Stimulated activated naive CD4-positive, alpha-beta T cell (primary cell): ENCODE results near the gene CRIP2.

Experiments used
- DNase-seq, 6 experiments: peaks; one replicate each; lab custom pipeline; 2025; lab: John Stamatoyannopoulos, UW

Gene CRIP2

GRCh38 chr14:105527826-105528585, 53.4 kb downstream of the CRIP2 start:
- peak; percentile 53 to 79 (median 70) for DNase-seq

GRCh38 chr14:105528586-105529318, 54.1 kb downstream of the CRIP2 start:
- DNase-seq: peak in 2 of 6 experiments; percentile 40 to 56

- DNase-seq: peak in 2 of 6 experiments; percentile 50 to 55
These were observed 54.6 kb downstream of the CRIP2 start for GRCh38 chr14:105529319-105529568.
